OCI-LY1 (cell line): ENCODE data around the gene ACER3.
"Not testable (repeated sequence)": the region's sequence is repeated elsewhere in the genome, so short reads cannot be mapped to it uniquely, and the experiment has no call there.

Experiments used
- CTCF ChIP-seq: fragments of 200-600 bp; sonication (generic), shearing (Covaris generic); IDR thresholded peaks from 2 replicates; pipeline ENCODE4 v1.5.1; 2017; ENCODE audit warnings: mild to moderate bottlenecking, antibody characterized with exemption, low read length, moderate library complexity, mixed read lengths
- EZH2 ChIP-seq: fragments of 200-600 bp; sonication (generic), shearing (Covaris generic); IDR thresholded peaks from 2 replicates; pipeline ENCODE4 v1.8.0; 2017; ENCODE audit warnings: borderline replicate concordance, mixed run types, mild to moderate bottlenecking, antibody characterized with exemption, low read length, moderate library complexity, mixed read lengths

GRCh38 chr11:76815678-76816077 is 45.0 kb upstream of the ACER3 start:
- not testable (repeated sequence) for TF ChIP-seq CTCF, EZH2
